HL-60 (cell line): ENCODE measurements around the gene FNDC5.

Experiments used
- CTCF ChIP-seq: IDR thresholded peaks from one replicate; pipeline ENCODE4 v1.5.1; 2011; ENCODE audit warnings: low read length, control low read depth, inconsistent platforms; ENCODE audit not compliant: insufficient read depth
- POLR2AphosphoS5 ChIP-seq: IDR thresholded peaks from 2 replicates; pipeline ENCODE4 v1.6.1; 2012; ENCODE audit warnings: low read depth

GRCh38 chr1:32861904-32862695 is 8.6 kb downstream of the FNDC5 start:
- TF ChIP-seq CTCF (no peak), POLR2AphosphoS5 (no peak)
